Endothelial cell of umbilical vein (primary cell): ENCODE data around the gene STT3B. TPM values are rescaled to one million over a fixed set of nuclear protein-coding genes. Genes with fewer than 3 reads are reported as not detected.

ENCODE experiments used
- Bru-seq: library from RNA; stranded (reverse); fragments of 400-500 nt; gene quantifications from one replicate; lab custom pipeline; 2021; lab: Mats Ljungman, UMichigan
- BruChase-seq, 2 experiments: library from RNA; stranded (reverse); fragments of 400-500 nt; gene quantifications; one replicate each; lab custom pipeline; 2021; lab: Mats Ljungman, UMichigan
- BruUV-seq: library from RNA; stranded (reverse); fragments of 400-500 nt; replicated peaks from 2 replicates; lab custom pipeline; 2021; lab: Mats Ljungman, UMichigan
- CTCF ChIA-PET: fragments of 300-600, 350-600 bp; sonication (Branson Sonifier 250); formaldehyde crosslinking; loops from one replicate; lab custom pipeline; 2021; ENCODE audit warnings: antibody characterized with exemption, inconsistent platforms; lab: Charles Lee
- POLR2A ChIA-PET: fragments of 300-600, 350-600 bp; sonication (Branson Sonifier 250); formaldehyde crosslinking; loops from one replicate; lab custom pipeline; 2021; ENCODE audit warnings: antibody characterized with exemption, inconsistent platforms; lab: Charles Lee
- DNase-seq: peaks from one replicate; pipeline ENCODE4 v3.0.0-alpha.2; 2011; ENCODE audit warnings: low read depth, low spot score
- FAIRE-seq: peaks from 2 replicates; lab custom pipeline; 2011; peaks lifted over from hg19 to GRCh38; lab: Jason Lieb, UNC
- H2AFZ ChIP-seq: 2 replicates; pipeline ENCODE4 v1.6.0; 2012; ENCODE audit warnings: low read depth, low read length, control low read depth, inconsistent platforms
- H3K27ac ChIP-seq: 2 replicates; pipeline ENCODE4 v1.5.1; 2011; ENCODE audit warnings: low read depth, mild to moderate bottlenecking, control low read depth, low read length, moderate library complexity; ENCODE audit not compliant: insufficient read depth
- H3K27me3 ChIP-seq, 2 experiments: 2 replicates each; pipeline versions ENCODE4 v1.6.0 to v1.6.1; 2011; ENCODE audit warnings: low read length in 2 of 2, mixed read lengths in 1 of 2; ENCODE audit not compliant: control insufficient read depth in 2 of 2, insufficient read depth in 2 of 2
- H3K36me3 ChIP-seq, 2 experiments: 2 replicates in 1 of 2; 3 replicates in 1 of 2; pipeline ENCODE4 v1.5.1; 2011; ENCODE audit warnings: low read length in 2 of 2, mild to moderate bottlenecking in 1 of 2, moderate library complexity in 1 of 2; ENCODE audit not compliant: control insufficient read depth in 2 of 2, insufficient read depth in 2 of 2; ENCODE audit errors: extremely low read depth in 1 of 2
- H3K4me1 ChIP-seq: 3 replicates; pipeline ENCODE4 v1.5.1; 2011; ENCODE audit warnings: mild to moderate bottlenecking, low read length; ENCODE audit not compliant: control insufficient read depth, insufficient read depth; ENCODE audit errors: extremely low read depth
- H3K4me2 ChIP-seq: 2 replicates; pipeline ENCODE4 v1.6.1; 2011; ENCODE audit warnings: low read length, control low read depth, mixed read lengths; ENCODE audit not compliant: insufficient read depth
- H3K4me3 ChIP-seq, 3 experiments: fragments of 200-600 bp in 1 of 3; sonication (generic), shearing (Covaris generic) in 1 of 3; replicated peaks in 1 of 3; 2 replicates each; pipeline ENCODE4 v1.5.1; 2011 to 2016; ENCODE audit warnings: control low read depth in 3 of 3, low read length in 3 of 3, mild to moderate bottlenecking in 2 of 3, inconsistent platforms in 1 of 3, low read depth in 1 of 3, moderate library complexity in 1 of 3; ENCODE audit not compliant: insufficient read depth in 1 of 3
- H3K79me2 ChIP-seq: 2 replicates; pipeline ENCODE4 v1.6.0; 2012; ENCODE audit warnings: low read length, inconsistent platforms; ENCODE audit not compliant: control insufficient read depth, insufficient read depth
- H3K9ac ChIP-seq: replicated peaks from 2 replicates; pipeline ENCODE3; 2011; ENCODE audit warnings: low read length, control low read depth; ENCODE audit not compliant: insufficient read depth; ENCODE audit errors: extremely low read depth
- H3K9me1 ChIP-seq: replicated peaks from 3 replicates; pipeline ENCODE4 v1.6.0; 2011; ENCODE audit warnings: mild to moderate bottlenecking, low read length; ENCODE audit not compliant: control insufficient read depth, insufficient read depth; ENCODE audit errors: extremely low read depth
- H3K9me3 ChIP-seq: replicated peaks from 2 replicates; pipeline ENCODE4 v1.5.1; 2012; ENCODE audit warnings: low read length, inconsistent platforms; ENCODE audit not compliant: control insufficient read depth, insufficient read depth
- H4K20me1 ChIP-seq: replicated peaks from 2 replicates; pipeline ENCODE3; 2011; ENCODE audit warnings: mild to moderate bottlenecking, low read length; ENCODE audit not compliant: control insufficient read depth, insufficient read depth; ENCODE audit errors: extremely low read depth
- EZH2 ChIP-seq: IDR thresholded peaks from 2 replicates; pipeline ENCODE4 v1.6.1; 2012; ENCODE audit warnings: borderline replicate concordance, low read depth, mild to moderate bottlenecking, moderate library complexity, low read length, inconsistent platforms; ENCODE audit not compliant: severe bottlenecking
- FOS ChIP-seq: IDR thresholded peaks from 2 replicates; pipeline ENCODE4 v1.6.1; 2011; ENCODE audit warnings: mild to moderate bottlenecking, low read length, moderate library complexity, borderline replicate concordance; ENCODE audit not compliant: insufficient read depth
- GATA2 ChIP-seq: IDR thresholded peaks from 2 replicates; pipeline ENCODE4 v1.7.0; 2011; ENCODE audit warnings: low read depth, mild to moderate bottlenecking, moderate library complexity, mixed read lengths, low read length; ENCODE audit not compliant: insufficient read length, insufficient read depth
- JUN ChIP-seq: IDR thresholded peaks from 2 replicates; pipeline ENCODE4 v1.6.1; 2011; ENCODE audit warnings: borderline replicate concordance, low read depth; ENCODE audit not compliant: insufficient read length, insufficient read depth
- MYC ChIP-seq: IDR thresholded peaks from one replicate; pipeline ENCODE4 v1.6.1; 2011; ENCODE audit warnings: mild to moderate bottlenecking, low read depth, low read length
- POLR2A ChIP-seq: IDR thresholded peaks from 2 replicates; pipeline ENCODE4 v1.6.1; 2012; ENCODE audit warnings: low read depth, mild to moderate bottlenecking, control low read depth, low read length
- POLR2AphosphoS5 ChIP-seq: IDR thresholded peaks from 2 replicates; pipeline ENCODE4 v1.6.1; 2012; ENCODE audit warnings: low read depth, mild to moderate bottlenecking, control low read depth, low read length, moderate library complexity; ENCODE audit not compliant: insufficient read depth
- dilution Hi-C: fragments of 300-500 bp; cut with MboI; formaldehyde crosslinking; loops from one replicate; pipeline ENCODE4 v1.15.0; 2019; ENCODE audit warnings: low sequenced_read_pairs; ENCODE audit not compliant: extremely low pct_ligation_motif_present
- intact Hi-C: fragments of 100-400 bp; cut with micrococcal nuclease; formaldehyde crosslinking; loops from one replicate; pipeline ENCODE4 v1.10.0; 2022
- long read RNA-seq: library from polyadenylated mRNA; stranded (forward); transcript quantifications from one replicate; pipeline ENCODE4 v2.0.0, GENCODE V29; 2021
- polyA minus RNA-seq, 3 experiments: library from RNA; depleted of rRNA, polyadenylated mRNA; stranded (reverse); fragments of >200 nt; gene quantifications; 1 replicate in 1 of 3; 2 replicates in 2 of 3; pipeline ENCODE4 v1.2.3, GENCODE V29; 2011
- polyA plus RNA-seq, 4 experiments: library from polyadenylated mRNA; depleted of rRNA in 3 of 4; stranded (reverse) in 3 of 4; unstranded in 1 of 4; fragments of >200 nt; gene quantifications; 2 replicates each; pipeline versions ENCODE4 v1.2.1 to v1.2.3, GENCODE V29; 2011 to 2012; ENCODE audit warnings: missing spikeins in 1 of 4
- total RNA-seq: library from RNA; stranded (reverse); gene quantifications from 2 replicates; pipeline ENCODE4 v1.2.3, GENCODE V29; 2021
- TF ChIP-seq, protein P1 (sequence below): IDR thresholded peaks from 2 replicates; pipeline ENCODE4 v1.6.1; 2011; ENCODE audit not compliant: insufficient read depth, insufficient read length
- TF ChIP-seq, protein P2 (sequence below), 2 donors: IDR thresholded peaks; 1 replicate in 1 of 2; 2 replicates in 1 of 2; pipeline ENCODE4 v1.5.1; 2011; ENCODE audit warnings: low read length in 2 of 2, mild to moderate bottlenecking in 2 of 2, moderate library complexity in 2 of 2, control low read depth in 1 of 2, inconsistent platforms in 1 of 2, low read depth in 1 of 2; ENCODE audit not compliant: insufficient read depth in 1 of 2; ENCODE audit errors: extremely low read depth in 1 of 2

The STT3B gene
- total RNA-seq (113 and 114 TPM in 2 replicates), polyA plus RNA-seq (40.2 and 56.4 TPM in 2 replicates), polyA minus RNA-seq (130 and 137 TPM in 2 replicates), Bru-seq, nascent RNA (percentile 93 among the genes with signal in this experiment), BruChase-seq, experiment 1, labeled RNA remaining after a 6-hour chase (percentile 88 among the genes with signal in this experiment), BruChase-seq, experiment 2, labeled RNA remaining after a 2-hour chase (percentile 83 among the genes with signal in this experiment)
- polyA plus RNA-seq (2011; cell fraction: cytosol; rRNA removed), result 48.1 and 49.3 TPM in 2 replicates
- polyA plus RNA-seq (2011; cell fraction: nucleus; rRNA removed), result 46.4 and 75.4 TPM in 2 replicates
- polyA plus RNA-seq (2012), result 71.8 and 85.2 TPM in 2 replicates
- polyA minus RNA-seq (2011; cell fraction: cytosol; rRNA and poly(A)+ RNA removed), result 68.8 TPM
- 104 and 165 TPM in 2 replicates for polyA minus RNA-seq (2011; cell fraction: nucleus; rRNA and poly(A)+ RNA removed)
- long read RNA-seq, full-length matches to known transcripts, result 180 of 218 reads
- long read RNA-seq, partial matches to known transcripts, result 16 of 218 reads
- long read RNA-seq, other reads (novel, unspliced or antisense), result 22 of 218 reads

DNA sequence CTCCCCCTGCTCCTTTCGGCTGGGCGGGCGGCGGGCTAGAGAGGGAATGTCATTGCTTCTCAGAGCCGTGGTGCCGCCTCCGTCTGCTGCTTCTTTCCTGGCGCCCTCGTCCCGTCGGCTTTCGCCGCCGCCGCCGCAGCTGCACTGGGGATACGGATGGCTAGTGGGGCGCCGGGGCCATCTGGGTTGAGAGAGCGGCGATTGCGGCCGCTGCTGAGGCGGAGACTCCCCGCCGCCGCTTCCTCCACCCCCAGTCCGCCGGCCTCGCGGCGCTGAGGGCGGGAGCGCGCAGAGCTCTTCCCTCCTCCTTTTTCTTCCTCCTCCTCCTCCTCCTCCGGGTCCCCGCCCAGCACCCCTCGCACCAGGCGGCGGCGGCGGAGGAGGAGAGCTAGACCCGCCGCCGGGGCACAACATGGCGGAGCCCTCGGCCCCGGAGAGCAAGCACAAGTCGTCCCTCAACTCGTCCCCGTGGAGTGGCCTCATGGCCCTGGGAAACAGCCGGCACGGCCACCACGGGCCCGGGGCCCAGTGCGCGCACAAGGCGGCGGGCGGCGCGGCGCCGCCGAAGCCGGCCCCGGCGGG lies at the start of gene STT3B:
STT3B (plus strand) TSS at position 339 of the 582 bp plus-strand sequence; CDS start at position 413, 74 bp downstream.
- H3K4me2 ChIP-seq, result peak within 1 kb of the TSS; percentile 100

More for the DNA sequence above, at the start of gene STT3B:
- intact Hi-C loops, result loop anchor here (1.0 to 5.0 kb wide), 8 partner anchors 255 to 765 kb away; partner anchors contain the start of gene GPD1L
- TF ChIP-seq MYC (no peak), JUN (no peak), GATA2 (no peak), POLR2AphosphoS5 (peak; percentile 78), EZH2 (no peak), FOS (no peak), POLR2A (peak; percentile 44)
- TF ChIP-seq, protein P1, sequence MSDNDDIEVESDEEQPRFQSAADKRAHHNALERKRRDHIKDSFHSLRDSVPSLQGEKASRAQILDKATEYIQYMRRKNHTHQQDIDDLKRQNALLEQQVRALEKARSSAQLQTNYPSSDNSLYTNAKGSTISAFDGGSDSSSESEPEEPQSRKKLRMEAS, result no peak
- TF ChIP-seq, protein P2, sequence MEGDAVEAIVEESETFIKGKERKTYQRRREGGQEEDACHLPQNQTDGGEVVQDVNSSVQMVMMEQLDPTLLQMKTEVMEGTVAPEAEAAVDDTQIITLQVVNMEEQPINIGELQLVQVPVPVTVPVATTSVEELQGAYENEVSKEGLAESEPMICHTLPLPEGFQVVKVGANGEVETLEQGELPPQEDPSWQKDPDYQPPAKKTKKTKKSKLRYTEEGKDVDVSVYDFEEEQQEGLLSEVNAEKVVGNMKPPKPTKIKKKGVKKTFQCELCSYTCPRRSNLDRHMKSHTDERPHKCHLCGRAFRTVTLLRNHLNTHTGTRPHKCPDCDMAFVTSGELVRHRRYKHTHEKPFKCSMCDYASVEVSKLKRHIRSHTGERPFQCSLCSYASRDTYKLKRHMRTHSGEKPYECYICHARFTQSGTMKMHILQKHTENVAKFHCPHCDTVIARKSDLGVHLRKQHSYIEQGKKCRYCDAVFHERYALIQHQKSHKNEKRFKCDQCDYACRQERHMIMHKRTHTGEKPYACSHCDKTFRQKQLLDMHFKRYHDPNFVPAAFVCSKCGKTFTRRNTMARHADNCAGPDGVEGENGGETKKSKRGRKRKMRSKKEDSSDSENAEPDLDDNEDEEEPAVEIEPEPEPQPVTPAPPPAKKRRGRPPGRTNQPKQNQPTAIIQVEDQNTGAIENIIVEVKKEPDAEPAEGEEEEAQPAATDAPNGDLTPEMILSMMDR (IDR thresholded peaks at IDR 0.05; ENCODE audit: extremely low read depth in 1 of 2, insufficient read depth in 1 of 2, low read depth in 1 of 2, low read length in 2 of 2), result no peak
- peaks cover 4% of the 10 kb centered on the region for H4K20me1 ChIP-seq
- H3K9me1 ChIP-seq, result no peaks in the 10 kb centered on the region
- ChIA-PET POLR2A (interaction anchor here (0.6 to 1.9 kb wide), 4 partner anchors 9 to 1896 kb away, joined by 3 to 7 read pairs (median 4); no protein-coding TSS in a partner anchor), CTCF (interaction anchor here (0.6 to 2.5 kb wide), 14 partner anchors 10 to 604 kb away, joined by 3 to 15 read pairs (median 4); no protein-coding TSS in a partner anchor)
- no TSS peak for BruUV-seq
- peaks cover 47% of the 10 kb centered on the region for H3K79me2 ChIP-seq
- peaks cover 12 to 14% of the 10 kb centered on the region in 2 experiments for H3K27me3 ChIP-seq
- H3K9me3 ChIP-seq, result no peaks in the 10 kb centered on the region
- peak within 1 kb of the TSS; percentile 83 for H2AFZ ChIP-seq
- H3K4me3 ChIP-seq, result peak within 1 kb of the TSS; percentile 73 to 94 (median 91)
- DNase-seq (no peak), FAIRE-seq (no peak)
- peak within 1 kb of the TSS; percentile 90 for H3K27ac ChIP-seq
- dilution Hi-C loops, result no loop called here
- no peaks in the 10 kb centered on the region for H3K36me3 ChIP-seq
- peaks cover 24% of the 10 kb centered on the region for H3K4me1 ChIP-seq
- H3K9ac ChIP-seq, result peak within 1 kb of the TSS; percentile 93
